Muscle layer of duodenum (tissue), 2 donors: ENCODE measurements around the gene CUTC.

ENCODE experiments used
- H3K27ac ChIP-seq: one replicate; pipeline ENCODE4 v1.7.0; 2013; ENCODE audit warnings: mild to moderate bottlenecking, low read length
- H3K27me3 ChIP-seq: one replicate; pipeline ENCODE4 v1.7.0; 2013; ENCODE audit warnings: low read depth, mild to moderate bottlenecking, control low read depth, low read length
- H3K36me3 ChIP-seq, 2 donors: one replicate each; pipeline ENCODE4 v1.7.0; 2013; ENCODE audit warnings: low read length in 2 of 2, control low read depth in 1 of 2, mild to moderate bottlenecking in 1 of 2; ENCODE audit not compliant: insufficient read depth in 2 of 2, control insufficient read depth in 1 of 2
- H3K4me1 ChIP-seq, 2 donors: one replicate each; pipeline ENCODE4 v1.7.0; 2013; ENCODE audit warnings: low read length in 2 of 2, mild to moderate bottlenecking in 2 of 2, control low read depth in 1 of 2, moderate library complexity in 1 of 2; ENCODE audit not compliant: insufficient read depth in 2 of 2, control insufficient read depth in 1 of 2
- H3K4me3 ChIP-seq, 2 donors: one replicate each; pipeline ENCODE4 v1.7.0; 2013; ENCODE audit warnings: low read length in 2 of 2, low read depth in 1 of 2, mild to moderate bottlenecking in 1 of 2
- H3K9me3 ChIP-seq, 2 donors: one replicate each; pipeline ENCODE4 v1.7.0; 2013; ENCODE audit warnings: low read length in 2 of 2, control low read depth in 1 of 2, mild to moderate bottlenecking in 1 of 2; ENCODE audit not compliant: control insufficient read depth in 1 of 2
- donor health status: healthy.

Gene CUTC

GRCh38 chr10:99732033-99732842, at the start of gene CUTC, which contains the start of gene COX15:
Gene CUTC, plus strand, starts transcription at chr10:99732234. Its CDS starts 115 bp downstream, at chr10:99732349.
Gene COX15, minus strand, starts transcription at chr10:99732127. Its CDS starts 78 bp downstream, at chr10:99732049.
- Histone ChIP-seq H3K4me1 (peaks cover 6 to 14% of the 10 kb centered on the region in 2 donors), H3K27ac (peak within 1 kb of the TSS; percentile 93), H3K9me3 (no peaks in the 10 kb centered on the region), H3K27me3 (no peaks in the 10 kb centered on the region), H3K4me3 (peak within 1 kb of the TSS; percentile 96 to 99), H3K36me3 (peaks cover 11 to 12% of the 10 kb centered on the region in 2 donors)

GRCh38 chr10:99682752-99683151, 49.3 kb upstream of the CUTC start:
- Histone ChIP-seq H3K27ac (no peak overlapping the region), H3K36me3 (peaks cover 17 to 22% of the 10 kb centered on the region in 2 donors), H3K4me3 (no peak overlapping the region), H3K4me1 (peaks cover 0 to 4% of the 10 kb centered on the region in 2 donors), H3K27me3 (no peaks in the 10 kb centered on the region), H3K9me3 (no peaks in the 10 kb centered on the region)

- no peak overlapping the region for H3K27ac ChIP-seq
- H3K27me3 ChIP-seq: no peaks in the 10 kb centered on the region
- H3K9me3 ChIP-seq: no peaks in the 10 kb centered on the region
- H3K36me3 ChIP-seq: peaks cover 8 to 10% of the 10 kb centered on the region in 2 donors
- H3K4me1 ChIP-seq: peaks cover 0 to 4% of the 10 kb centered on the region in 2 donors
- H3K4me3 ChIP-seq: no peak overlapping the region
Measured at GRCh38 chr10:99685597-99685967, 46.5 kb upstream of the CUTC start.

GRCh38 chr10:99689461-99689860, 42.6 kb upstream of the CUTC start:
- H3K27me3 ChIP-seq: no peaks in the 10 kb centered on the region
- peaks cover 0 to 4% of the 10 kb centered on the region in 2 donors for H3K4me1 ChIP-seq
- no peak overlapping the region for H3K4me3 ChIP-seq
- no peaks in the 10 kb centered on the region for H3K9me3 ChIP-seq
- H3K36me3 ChIP-seq: peaks cover 18 to 20% of the 10 kb centered on the region in 2 donors
- no peak overlapping the region for H3K27ac ChIP-seq

GRCh38 chr10:99693933-99694583, 38.0 kb upstream of the CUTC start:
- no peak overlapping the region for H3K4me3 ChIP-seq
- peaks cover 38 to 51% of the 10 kb centered on the region in 2 donors for H3K36me3 ChIP-seq
- no peaks in the 10 kb centered on the region for H3K4me1 ChIP-seq
- no peaks in the 10 kb centered on the region for H3K9me3 ChIP-seq
- no peaks in the 10 kb centered on the region for H3K27me3 ChIP-seq
- no peak overlapping the region for H3K27ac ChIP-seq

- H3K9me3 ChIP-seq: no peaks in the 10 kb centered on the region
- H3K4me1 ChIP-seq: no peaks in the 10 kb centered on the region
- no peak overlapping the region for H3K27ac ChIP-seq
- H3K36me3 ChIP-seq: peaks cover 32 to 58% of the 10 kb centered on the region in 2 donors
- no peaks in the 10 kb centered on the region for H3K27me3 ChIP-seq
- H3K4me3 ChIP-seq: no peak overlapping the region
Measured at GRCh38 chr10:99695761-99696160, 36.3 kb upstream of the CUTC start.

GRCh38 chr10:99698504-99699080, 33.4 kb upstream of the CUTC start:
- H3K9me3 ChIP-seq: no peaks in the 10 kb centered on the region
- H3K27ac ChIP-seq: no peak overlapping the region
- H3K4me3 ChIP-seq: no peak overlapping the region
- H3K4me1 ChIP-seq: no peaks in the 10 kb centered on the region
- no peaks in the 10 kb centered on the region for H3K27me3 ChIP-seq
- H3K36me3 ChIP-seq: peaks cover 29 to 50% of the 10 kb centered on the region in 2 donors

- no peak overlapping the region for H3K27ac ChIP-seq
- H3K36me3 ChIP-seq: peaks cover 40 to 60% of the 10 kb centered on the region in 2 donors
- H3K9me3 ChIP-seq: no peaks in the 10 kb centered on the region
- no peaks in the 10 kb centered on the region for H3K27me3 ChIP-seq
- H3K4me1 ChIP-seq: no peaks in the 10 kb centered on the region
- H3K4me3 ChIP-seq: no peak overlapping the region
Measured at GRCh38 chr10:99700649-99701048, 31.4 kb upstream of the CUTC start.

GRCh38 chr10:99708428-99709012, 23.5 kb upstream of the CUTC start:
- no peaks in the 10 kb centered on the region for H3K27me3 ChIP-seq
- no peaks in the 10 kb centered on the region for H3K4me1 ChIP-seq
- H3K36me3 ChIP-seq: peaks cover 16 to 34% of the 10 kb centered on the region in 2 donors
- no peak overlapping the region for H3K4me3 ChIP-seq
- peak overlapping the region; percentile 67 for H3K27ac ChIP-seq
- no peaks in the 10 kb centered on the region for H3K9me3 ChIP-seq

- Histone ChIP-seq H3K27ac (peak overlapping the region; percentile 37), H3K27me3 (no peaks in the 10 kb centered on the region)
Measured at GRCh38 chr10:99709480-99710229, 22.4 kb upstream of the CUTC start.

More at GRCh38 chr10:99709480-99710229, 22.4 kb upstream of the CUTC start:
- Histone ChIP-seq H3K4me1 (no peaks in the 10 kb centered on the region), H3K9me3 (no peaks in the 10 kb centered on the region), H3K36me3 (peaks cover 9 to 40% of the 10 kb centered on the region in 2 donors), H3K4me3 (no peak overlapping the region)
